Caki2 (cell line): ENCODE results near the gene CTNNA3. TPM values are rescaled to one million over a fixed set of nuclear protein-coding genes. Genes with fewer than 3 reads are reported as not detected.

Source experiments
- DNase-seq: peaks from one replicate; pipeline ENCODE4 v3.0.0-alpha.2; 2015; ENCODE audit warnings: low read depth
- in situ Hi-C: cut with HindIII; loops from 2 replicates; pipeline ENCODE4 v1.10.0; 2016; ENCODE audit warnings: low sequenced_read_pairs, low pct_unique_long_range_greater_than_20kb, mixed read lengths
- total RNA-seq: library from RNA; depleted of rRNA; stranded (reverse); fragments of >200 nt; shearing (Covaris generic); gene quantifications from 2 replicates; pipeline ENCODE4 v1.2.3, GENCODE V29; 2014; ENCODE audit warnings: low replicate concordance

CTNNA3 gene
- total RNA-seq, 1 experiment from 2014 or later, result not detected

DNA sequence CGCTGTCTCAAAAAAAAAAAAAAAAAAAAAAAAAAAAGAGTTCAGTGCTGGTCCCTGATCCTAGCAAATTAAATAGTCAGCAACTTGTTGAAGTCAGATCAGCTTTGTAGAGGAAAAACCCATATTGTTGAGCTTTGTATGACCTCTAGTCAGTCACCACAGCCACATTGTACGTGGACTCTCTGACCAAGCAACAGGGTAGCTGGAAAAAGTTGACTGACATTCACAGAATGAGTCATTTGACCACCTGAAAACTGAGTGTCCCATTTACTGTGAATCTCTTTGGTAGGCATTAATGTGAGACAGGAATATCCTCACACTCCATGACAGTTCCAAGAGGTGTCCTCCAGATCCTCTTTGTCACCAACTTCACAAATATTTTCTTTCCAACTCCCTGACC lies 399.1 kb downstream of the CTNNA3 start:
- peak; percentile 31 for DNase-seq
- in situ Hi-C loops, result no loop called here

DNA sequence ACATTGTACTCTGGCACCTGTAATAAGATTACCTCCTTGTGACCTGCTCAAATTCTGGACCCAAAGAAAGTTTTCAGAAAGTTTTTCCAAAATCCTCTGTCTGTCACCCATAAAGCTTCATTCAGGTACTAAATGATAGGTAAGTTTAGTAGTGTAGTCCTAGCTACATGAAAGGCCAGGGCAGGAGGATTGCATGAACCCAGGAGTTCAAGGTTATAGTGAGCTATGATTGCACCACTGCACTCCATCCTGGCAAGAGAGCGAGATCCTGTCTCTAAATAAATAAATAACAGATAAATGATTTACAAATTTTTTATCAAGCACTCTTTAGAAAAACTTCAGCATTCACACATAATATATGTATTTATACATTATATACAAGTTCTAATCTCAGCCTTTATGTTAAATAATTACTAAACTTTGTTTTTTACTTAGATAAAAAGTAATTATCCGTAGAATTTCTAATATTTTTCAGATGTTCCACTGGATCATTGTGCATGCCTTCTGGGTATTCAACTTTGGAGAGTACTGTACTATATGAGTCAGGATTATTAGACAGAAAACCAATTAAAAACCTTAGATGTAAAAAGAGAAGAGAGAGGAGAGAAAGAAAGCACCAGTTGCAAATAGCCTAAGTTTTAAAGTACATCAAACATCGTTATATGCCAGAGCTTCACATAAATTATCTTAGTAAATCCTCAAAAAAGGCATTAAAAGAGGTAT lies 407.1 kb downstream of the CTNNA3 start:
- no peak for DNase-seq
- in situ Hi-C loops, result no loop called here

DNA sequence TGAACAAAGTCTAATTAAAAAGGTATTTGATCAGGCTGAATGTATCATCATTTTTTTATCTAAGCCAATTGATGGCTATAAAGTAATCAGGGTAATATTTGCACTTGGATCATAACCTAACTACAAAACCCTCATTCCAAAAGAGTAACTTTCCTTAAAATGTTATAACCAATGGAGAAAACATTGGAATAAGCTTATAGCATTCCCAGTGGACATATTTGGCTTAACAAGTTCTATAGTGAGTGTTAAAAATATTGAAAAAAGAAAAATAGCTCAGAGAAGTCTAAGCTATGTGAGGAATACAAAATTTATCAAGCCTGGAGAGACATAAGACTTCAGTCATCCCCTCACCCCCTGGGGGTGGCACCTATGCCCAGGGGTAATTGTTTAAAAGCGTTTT lies 411.4 kb downstream of the CTNNA3 start:
- in situ Hi-C loops, result no loop called here
- DNase-seq, result no peak

DNA sequence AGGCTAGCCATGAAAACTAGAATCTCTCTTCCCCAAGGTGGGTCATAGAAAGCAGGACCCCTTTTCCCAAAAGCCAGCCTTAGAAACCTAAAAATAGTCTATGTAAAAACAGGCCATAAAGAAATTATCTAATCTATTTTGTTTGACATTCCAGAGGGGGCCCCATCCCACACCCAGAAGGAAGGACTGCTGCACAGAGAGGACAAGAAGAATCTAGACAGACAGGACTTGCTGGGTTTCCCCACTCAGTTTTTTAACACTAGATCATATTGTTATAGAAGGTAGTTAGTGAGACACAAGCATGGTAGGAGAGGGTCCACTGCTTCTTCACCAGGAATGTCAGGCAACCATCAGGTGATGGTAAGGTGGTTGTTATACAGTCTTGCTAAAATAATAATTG lies 413.1 kb downstream of the CTNNA3 start:
- in situ Hi-C loops, result no loop called here
- no peak for DNase-seq

DNA sequence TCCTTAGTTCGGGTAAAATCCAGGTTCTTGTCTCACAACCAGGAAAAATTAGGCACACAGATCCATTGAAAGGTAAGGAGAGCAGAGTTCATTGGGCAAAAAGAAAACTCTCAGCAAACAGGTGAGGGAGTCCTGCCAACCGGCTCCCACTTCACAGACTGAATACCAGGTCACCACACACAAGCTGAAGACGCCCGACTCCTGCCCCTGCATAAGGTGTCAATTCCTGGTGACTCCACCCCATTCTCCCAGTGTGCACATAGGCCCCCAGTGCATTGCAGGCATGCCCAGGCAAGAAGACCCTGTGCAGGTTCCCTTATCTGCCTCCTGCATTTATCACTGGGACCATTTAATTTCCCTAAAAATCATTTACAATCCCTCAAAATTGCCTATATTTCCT lies 415.6 kb downstream of the CTNNA3 start:
- in situ Hi-C loops, result no loop called here

DNA sequence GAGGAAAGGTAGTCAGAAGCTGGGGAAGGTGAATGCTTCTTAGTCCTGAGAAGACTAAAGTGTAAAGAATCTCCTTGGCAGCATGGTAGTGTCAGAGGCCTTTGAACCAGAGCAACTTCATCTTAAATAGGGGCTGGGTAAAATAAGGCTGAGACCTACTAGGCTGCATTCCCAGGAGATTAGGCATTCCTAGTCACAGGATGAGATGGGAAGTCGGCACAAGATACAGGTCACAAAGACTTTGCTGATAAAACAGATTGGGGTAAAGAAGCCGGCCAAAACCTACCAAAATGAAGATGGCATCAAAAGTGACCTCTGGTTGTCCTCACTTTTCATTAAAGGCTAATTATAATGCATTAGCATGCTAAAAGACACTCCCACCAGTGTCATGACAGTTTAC lies 418.6 kb downstream of the CTNNA3 start:
- DNase-seq, result no peak
- in situ Hi-C loops, result no loop called here

More for the DNA sequence above, 415.6 kb downstream of the CTNNA3 start:
- no peak for DNase-seq

DNA sequence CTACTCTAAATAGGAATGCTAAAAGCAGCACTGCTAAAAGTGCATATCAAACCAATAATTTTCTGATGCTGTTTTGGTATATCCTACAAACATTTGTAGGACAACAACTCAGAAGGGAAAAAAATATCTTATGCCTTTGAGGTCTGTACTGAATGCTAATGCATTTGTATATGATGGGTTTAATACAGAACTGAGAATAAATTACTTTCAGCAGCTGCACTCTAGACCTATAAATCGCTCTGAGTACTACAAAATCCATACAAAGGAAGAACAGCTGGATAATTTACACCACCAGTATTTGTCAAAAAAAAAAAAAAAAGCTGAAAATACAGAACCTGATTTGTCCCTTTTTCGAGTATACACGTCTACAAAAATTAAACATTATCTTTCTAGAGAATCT lies 426.2 kb downstream of the CTNNA3 start:
- in situ Hi-C loops, result no loop called here
- no peak for DNase-seq

DNA sequence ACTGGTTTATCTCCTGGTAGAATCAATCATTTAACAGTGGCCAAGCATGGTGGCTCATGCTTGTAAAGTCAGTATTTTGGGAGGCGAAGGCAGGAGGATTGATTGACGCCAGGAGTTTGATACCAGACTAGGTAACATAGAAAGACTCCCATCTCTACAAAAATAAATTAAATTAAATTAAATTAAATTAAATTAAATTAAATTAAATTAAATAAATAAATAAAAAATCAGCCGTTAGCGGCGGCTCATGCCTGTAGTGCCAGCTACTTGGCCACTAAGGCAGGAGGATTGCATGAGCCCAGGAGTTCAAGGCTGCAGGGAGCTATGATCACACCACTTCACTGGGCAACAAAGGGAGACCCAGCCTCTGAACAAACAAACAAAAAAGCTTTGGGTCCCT lies 427.8 kb downstream of the CTNNA3 start:
- DNase-seq, result no peak
- in situ Hi-C loops, result no loop called here

DNA sequence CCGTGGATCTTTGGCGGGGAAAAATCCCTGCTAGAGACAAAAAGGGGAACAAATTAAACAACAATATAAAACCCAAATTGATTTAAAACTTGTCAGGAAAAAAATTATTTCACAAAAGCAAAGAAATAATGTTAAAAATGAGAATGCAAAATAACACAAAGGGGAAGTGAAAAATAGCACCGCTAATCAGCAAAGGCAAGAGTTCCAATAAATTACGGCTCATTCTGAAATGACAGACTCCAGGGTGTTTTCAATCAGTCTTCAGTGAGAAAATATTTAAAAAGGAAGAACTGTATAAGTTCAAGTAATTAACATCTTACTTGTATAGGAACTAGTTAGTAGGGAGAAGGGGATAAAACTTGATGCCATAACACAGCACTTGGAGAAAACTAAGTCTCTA lies 433.3 kb downstream of the CTNNA3 start:
- DNase-seq, result no peak
- in situ Hi-C loops, result no loop called here

DNA sequence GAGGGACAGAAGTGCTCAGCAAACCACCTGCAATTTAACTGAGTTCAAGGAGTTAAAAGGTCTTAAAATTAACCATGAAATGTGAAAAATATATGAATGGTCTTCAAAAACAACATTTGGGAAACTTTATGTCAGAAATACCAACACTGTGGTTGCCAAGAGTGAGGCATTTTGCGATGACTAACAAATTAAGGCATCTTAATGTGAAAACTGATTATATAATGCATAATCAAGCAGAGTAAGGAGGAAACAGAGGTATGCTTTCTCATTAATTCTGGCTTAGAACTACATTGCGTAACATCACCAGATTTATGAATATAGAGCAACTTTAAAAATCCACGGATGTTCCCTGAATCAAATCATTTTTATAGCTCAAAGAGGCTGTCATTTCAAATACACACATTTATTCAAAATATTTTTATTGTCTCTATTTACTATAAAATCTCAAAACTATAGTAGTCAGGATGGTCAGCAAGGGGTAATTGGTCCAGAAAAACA lies 434.6 kb downstream of the CTNNA3 start:
- in situ Hi-C loops, result no loop called here
- no peak for DNase-seq

DNA sequence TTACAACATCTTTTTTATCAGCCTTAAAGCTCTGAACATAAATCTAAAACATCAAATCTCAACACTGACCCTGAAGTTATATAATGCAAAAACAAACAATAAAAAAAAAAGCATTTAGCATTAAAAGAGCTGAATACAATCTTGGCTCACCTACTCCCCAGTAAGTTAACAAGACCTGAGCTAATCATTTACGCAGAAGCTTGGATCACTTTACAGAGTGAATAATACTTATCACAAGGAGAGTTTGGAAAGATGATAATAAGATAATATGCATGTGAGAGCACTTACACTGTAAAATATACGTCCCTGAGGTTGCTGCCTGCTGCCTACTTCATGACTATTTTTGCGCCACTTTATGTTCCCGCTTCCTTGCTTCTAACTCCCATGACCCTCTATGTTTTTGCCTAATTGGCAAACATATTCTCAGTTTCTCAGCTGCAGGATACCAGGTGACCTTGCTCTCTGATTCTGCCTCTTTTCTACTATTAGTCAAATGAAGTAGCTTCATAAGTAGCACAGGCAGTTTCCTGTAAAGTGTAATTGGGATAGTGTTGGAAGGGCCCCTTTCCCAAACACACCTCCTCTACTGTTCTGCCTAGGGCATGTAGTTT lies 436.6 kb downstream of the CTNNA3 start:
- in situ Hi-C loops, result no loop called here
- DNase-seq, result peak; percentile 4

DNA sequence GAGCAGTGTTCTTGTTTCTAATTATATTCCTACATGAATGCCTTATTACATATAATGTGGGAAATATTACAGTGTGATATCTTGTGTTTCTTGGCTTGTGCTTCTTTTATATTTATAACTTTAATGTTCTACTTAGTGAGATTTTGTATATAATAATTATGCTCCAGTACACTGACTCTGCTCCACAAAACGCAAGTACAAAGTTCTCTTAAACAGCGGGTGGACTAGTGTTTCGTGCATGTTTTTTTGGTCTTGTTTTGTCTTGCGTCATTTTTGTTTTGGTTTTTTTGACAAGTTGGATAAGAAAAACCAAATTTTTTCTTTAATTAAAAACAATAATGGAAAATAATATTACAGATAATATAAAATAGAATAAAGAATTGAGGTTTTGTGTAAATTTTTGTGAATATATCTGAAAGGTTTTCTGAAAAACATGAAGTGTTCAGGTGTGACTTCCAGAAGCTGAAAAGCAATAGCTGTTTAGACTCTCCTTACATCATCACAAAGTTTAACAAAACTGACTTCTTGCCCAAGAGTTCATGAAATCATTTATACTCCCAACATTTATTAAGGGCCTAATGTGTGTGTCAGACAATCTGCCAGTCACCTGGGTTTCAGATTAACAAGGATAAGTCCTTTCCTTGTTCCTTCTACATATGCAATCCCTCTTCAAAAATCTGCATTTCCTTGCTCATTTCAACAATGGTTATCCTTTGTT lies 438.4 kb downstream of the CTNNA3 start:
- in situ Hi-C loops, result no loop called here
- no peak for DNase-seq

DNA sequence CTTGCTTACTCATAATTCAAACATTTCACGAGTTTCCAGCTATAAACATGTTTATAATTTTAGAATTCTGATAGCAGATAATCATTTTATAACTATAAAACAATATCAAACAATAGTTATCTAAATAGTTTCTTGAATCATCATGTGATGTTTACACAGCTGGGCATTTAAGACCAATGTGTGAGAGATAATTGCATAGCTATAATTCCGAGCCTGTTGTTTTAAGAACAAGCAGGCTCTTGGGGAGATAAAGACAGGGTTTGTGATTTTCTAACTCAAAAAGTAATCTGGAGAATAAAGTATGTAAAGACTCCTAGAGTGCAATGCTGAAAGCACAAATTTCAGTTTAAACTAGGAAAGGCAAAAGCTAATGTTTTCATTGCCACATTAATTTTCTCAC lies 439.0 kb downstream of the CTNNA3 start:
- in situ Hi-C loops, result no loop called here
- no peak for DNase-seq

DNA sequence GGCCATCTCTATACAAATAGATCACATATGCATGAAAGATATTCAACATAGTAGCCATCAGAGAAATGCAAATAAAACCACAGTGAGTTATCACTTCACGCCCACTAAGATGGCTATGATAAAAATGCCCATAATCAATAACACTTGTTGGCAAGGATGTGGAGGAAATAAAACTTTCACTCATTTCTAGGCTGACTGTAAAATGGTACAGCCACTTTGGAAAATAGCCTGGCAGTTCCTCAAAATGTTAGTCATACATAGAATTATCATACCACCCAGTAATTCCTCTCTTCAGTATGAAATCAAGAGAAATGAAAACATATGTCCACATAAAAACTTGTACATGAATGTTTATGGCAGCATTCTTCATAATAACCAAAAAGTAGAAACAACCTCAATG lies 445.3 kb downstream of the CTNNA3 start:
- DNase-seq, result no peak
- in situ Hi-C loops, result no loop called here

DNA sequence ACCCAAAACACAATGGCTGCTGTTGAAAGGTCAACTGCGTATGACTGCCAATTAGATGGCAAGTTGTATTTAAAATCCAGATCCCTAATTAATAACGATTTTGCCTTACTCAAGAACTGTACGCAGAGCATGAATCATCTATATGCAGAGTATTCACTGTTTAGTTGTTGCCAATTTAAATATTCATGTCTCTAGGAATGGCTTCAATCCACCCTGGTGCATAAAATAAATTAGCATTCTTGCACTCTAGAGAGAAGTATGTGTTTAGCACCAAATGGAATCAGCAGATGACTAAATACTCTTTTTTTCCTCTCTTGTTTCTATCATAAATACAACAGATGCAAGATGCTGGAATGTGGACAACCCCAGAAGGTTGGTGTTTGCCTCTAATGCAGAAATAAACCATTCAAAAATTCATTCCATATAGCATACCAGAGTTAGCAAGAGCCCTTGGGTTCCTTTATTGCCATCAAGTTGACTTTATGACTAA lies 449.9 kb downstream of the CTNNA3 start:
- DNase-seq, result no peak
- in situ Hi-C loops, result no loop called here

DNA sequence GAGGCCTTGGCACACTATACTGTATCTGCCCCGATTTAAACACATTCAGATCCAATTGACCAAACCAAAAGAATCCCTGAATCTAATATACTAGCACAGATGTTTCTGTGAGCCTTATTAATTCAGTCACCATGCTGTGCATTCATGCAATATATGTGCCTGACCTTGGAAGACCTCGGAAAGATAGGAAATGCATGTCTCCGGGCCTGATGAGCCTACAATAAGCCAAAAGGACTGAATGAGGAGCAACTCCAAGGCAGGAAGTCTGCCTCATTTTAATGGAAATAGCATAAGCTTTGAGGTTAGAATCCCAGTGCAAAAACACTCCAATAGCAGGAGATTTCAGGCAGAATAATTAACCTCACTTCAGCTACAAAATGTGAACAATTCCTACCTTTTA lies 453.5 kb downstream of the CTNNA3 start:
- no peak for DNase-seq
- in situ Hi-C loops, result no loop called here

DNA sequence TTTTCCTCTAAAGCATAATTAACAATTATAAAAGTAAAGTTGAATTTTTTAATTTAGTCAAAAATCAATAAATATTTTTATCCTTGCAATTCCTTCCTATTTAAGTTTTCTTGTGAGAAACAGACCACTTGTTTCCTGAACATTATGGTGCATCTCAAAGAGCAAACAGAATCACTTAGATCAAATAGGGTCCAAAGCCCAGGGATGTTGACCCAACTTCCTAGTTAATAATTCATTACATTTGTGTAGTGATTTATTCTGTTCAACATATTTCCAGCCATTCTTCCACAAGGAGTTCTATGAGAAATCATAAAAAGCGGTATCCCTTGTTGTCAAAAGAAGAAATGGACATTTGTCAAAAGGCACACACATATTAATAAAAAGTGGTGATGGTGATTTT lies 454.5 kb downstream of the CTNNA3 start:
- in situ Hi-C loops, result no loop called here
- no peak for DNase-seq

DNA sequence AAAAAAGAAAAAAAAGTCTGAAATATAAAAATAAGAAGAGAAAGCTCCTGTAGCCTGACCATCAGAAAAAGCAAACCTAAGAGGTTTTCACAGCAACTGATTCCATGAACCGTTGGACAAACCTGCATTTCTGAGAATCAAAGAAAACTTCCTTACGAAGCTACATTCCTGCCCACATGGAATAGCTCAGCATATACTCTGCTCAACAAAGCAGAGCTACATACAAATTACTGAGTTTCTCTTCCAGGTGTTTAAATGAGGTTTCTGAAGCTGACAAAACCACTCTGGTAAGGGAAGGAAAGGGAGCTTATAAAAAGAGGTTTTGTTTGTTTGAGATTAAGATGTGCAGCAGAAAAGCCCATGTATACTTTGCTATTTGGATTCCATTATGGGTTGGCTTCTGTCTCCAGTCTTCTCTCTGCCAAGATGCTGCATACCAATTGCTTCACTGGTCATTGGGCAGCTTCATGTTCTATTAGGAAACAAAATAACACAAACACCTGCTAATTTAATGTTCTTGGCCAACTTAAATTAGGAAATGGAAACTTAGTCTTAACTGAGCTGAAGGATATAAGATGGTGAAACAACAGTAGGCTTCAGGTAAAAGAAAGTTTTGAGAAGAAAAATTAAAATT lies 456.0 kb downstream of the CTNNA3 start:
- in situ Hi-C loops, result no loop called here

More for the DNA sequence above, 456.0 kb downstream of the CTNNA3 start:
- no peak for DNase-seq
